MM.1S (cell line): ENCODE data around the gene WAS.

Experiments used
- DNase-seq: peaks from one replicate; pipeline ENCODE4 v3.0.0-alpha.2; 2015
- H2AFZ ChIP-seq: fragments of 300-600 bp; sonication (generic); 2 replicates; pipeline ENCODE4 v1.6.0; 2016; ENCODE audit warnings: antibody characterized with exemption, low read length
- H3F3A ChIP-seq: fragments of 300-600 bp; sonication (generic); 2 replicates; pipeline ENCODE4 v1.6.1; 2016; ENCODE audit warnings: mild to moderate bottlenecking, antibody characterized with exemption, low read length, moderate library complexity, mixed read lengths; ENCODE audit not compliant: insufficient read depth
- H3K27ac ChIP-seq: fragments of 300-600 bp; sonication (generic); 2 replicates; pipeline ENCODE4 v1.5.1; 2016; ENCODE audit warnings: mild to moderate bottlenecking, low read length
- H3K27me3 ChIP-seq: fragments of 300-600 bp; sonication (generic); replicated peaks from 2 replicates; pipeline ENCODE4 v1.6.0; 2016; ENCODE audit warnings: low read length; ENCODE audit not compliant: insufficient read depth
- H3K36me3 ChIP-seq: fragments of 300-600 bp; sonication (generic); replicated peaks from 2 replicates; pipeline ENCODE4 v1.6.1; 2016; ENCODE audit warnings: mild to moderate bottlenecking, low read length, mixed read lengths; ENCODE audit not compliant: insufficient read depth
- H3K4me1 ChIP-seq: fragments of 300-600 bp; sonication (generic); 2 replicates; pipeline ENCODE4 v1.6.1; 2016; ENCODE audit warnings: low read length, mixed read lengths
- H3K4me2 ChIP-seq: fragments of 300-600 bp; sonication (generic); 2 replicates; pipeline ENCODE4 v1.6.0; 2016; ENCODE audit warnings: low read depth, low read length
- H3K4me3 ChIP-seq: fragments of 300-600 bp; sonication (generic); 2 replicates; pipeline ENCODE4 v1.5.1; 2016; ENCODE audit warnings: low read length, mixed read lengths
- H3K79me2 ChIP-seq: fragments of 300-600 bp; sonication (generic); 2 replicates; pipeline ENCODE4 v1.6.1; 2016; ENCODE audit warnings: mixed run types, low read length, mixed read lengths
- H3K9ac ChIP-seq: fragments of 300-600 bp; sonication (generic); 2 replicates; pipeline ENCODE4 v1.6.1; 2016; ENCODE audit warnings: low read length, mixed read lengths
- H3K9me2 ChIP-seq: fragments of 300-600 bp; sonication (generic); replicated peaks from 2 replicates; pipeline ENCODE4 v1.6.1; 2016; ENCODE audit warnings: mild to moderate bottlenecking, low read length, mixed read lengths; ENCODE audit not compliant: insufficient read depth
- H3K9me3 ChIP-seq: fragments of 300-600 bp; sonication (generic); replicated peaks from 2 replicates; pipeline ENCODE4 v1.6.1; 2016; ENCODE audit warnings: mild to moderate bottlenecking, low read length, mixed read lengths; ENCODE audit not compliant: insufficient read depth
- H4K20me1 ChIP-seq: fragments of 300-600 bp; sonication (generic); 2 replicates; pipeline ENCODE4 v1.6.1; 2016; ENCODE audit warnings: mild to moderate bottlenecking, low read length, moderate library complexity, mixed read lengths; ENCODE audit not compliant: insufficient read depth
- CTCF ChIP-seq: fragments of 300-600 bp; sonication (generic); IDR thresholded peaks from 2 replicates; pipeline ENCODE4 v1.5.1; 2016; ENCODE audit warnings: antibody characterized with exemption, low read length, mixed read lengths
- EZH2 ChIP-seq: fragments of 300-600 bp; sonication (generic); optimal IDR thresholded peaks from 2 replicates; pipeline ENCODE3; 2017; ENCODE audit warnings: low read depth, mild to moderate bottlenecking, antibody characterized with exemption, low read length, mixed read lengths
- EZH2phosphoT487 ChIP-seq: fragments of 300-600 bp; sonication (generic); IDR thresholded peaks from 2 replicates; pipeline ENCODE4 v1.6.1; 2018; ENCODE audit warnings: antibody characterized with exemption, low read length

The WAS gene

GRCh38 chrX:48737940-48738339 lies 54.3 kb downstream of the WAS start:
- no peaks in the 10 kb centered on the region for H3K27me3 ChIP-seq
- H3K36me3 ChIP-seq, result no peaks in the 10 kb centered on the region
- no peaks in the 10 kb centered on the region for H3K9me2 ChIP-seq
- H3K9me3 ChIP-seq, result no peaks in the 10 kb centered on the region
- DNase-seq, result no peak
- peak overlapping the region; percentile 77; the same call in 1 of the 2 replicates for H3K27ac ChIP-seq
- no peaks in the 10 kb centered on the region for H3F3A ChIP-seq
- no peaks in the 10 kb centered on the region for H3K79me2 ChIP-seq
- peak overlapping the region; percentile 60 for H3K4me2 ChIP-seq
- peak overlapping the region; percentile 58 for H2AFZ ChIP-seq
- H4K20me1 ChIP-seq, result no peaks in the 10 kb centered on the region
- peak overlapping the region; percentile 63 for H3K4me3 ChIP-seq
- TF ChIP-seq EZH2phosphoT487 (no peak), CTCF (no peak), EZH2 (no peak)
- peak overlapping the region; percentile 78 for H3K9ac ChIP-seq
- peaks cover 5% of the 10 kb centered on the region for H3K4me1 ChIP-seq
